Muscle of back (tissue), 11 donors: ENCODE results near the gene RTL10. TPM values are rescaled to one million over a fixed set of nuclear protein-coding genes. Genes with fewer than 3 reads are reported as not detected.

ENCODE experiments used
- DNase-seq, 3 donors: peaks; one replicate each; pipeline versions ENCODE4 v3.0.0 to v3.0.0-alpha.2; 2013
- polyA plus RNA-seq, 10 donors: library from polyadenylated mRNA; unstranded; fragments of 120-200 nt; gene quantifications; one replicate each; pipeline ENCODE4 v1.2.1, GENCODE V29; 2013; ENCODE audit not compliant: insufficient read length in 10 of 10

Gene RTL10
- polyA plus RNA-seq, 10 donors = 8.6 to 15.0 (median 11.3) TPM

GRCh38 chr22:19866665-19867009 lies 12.0 kb upstream of the RTL10 start:
- no peak for DNase-seq

DNA sequence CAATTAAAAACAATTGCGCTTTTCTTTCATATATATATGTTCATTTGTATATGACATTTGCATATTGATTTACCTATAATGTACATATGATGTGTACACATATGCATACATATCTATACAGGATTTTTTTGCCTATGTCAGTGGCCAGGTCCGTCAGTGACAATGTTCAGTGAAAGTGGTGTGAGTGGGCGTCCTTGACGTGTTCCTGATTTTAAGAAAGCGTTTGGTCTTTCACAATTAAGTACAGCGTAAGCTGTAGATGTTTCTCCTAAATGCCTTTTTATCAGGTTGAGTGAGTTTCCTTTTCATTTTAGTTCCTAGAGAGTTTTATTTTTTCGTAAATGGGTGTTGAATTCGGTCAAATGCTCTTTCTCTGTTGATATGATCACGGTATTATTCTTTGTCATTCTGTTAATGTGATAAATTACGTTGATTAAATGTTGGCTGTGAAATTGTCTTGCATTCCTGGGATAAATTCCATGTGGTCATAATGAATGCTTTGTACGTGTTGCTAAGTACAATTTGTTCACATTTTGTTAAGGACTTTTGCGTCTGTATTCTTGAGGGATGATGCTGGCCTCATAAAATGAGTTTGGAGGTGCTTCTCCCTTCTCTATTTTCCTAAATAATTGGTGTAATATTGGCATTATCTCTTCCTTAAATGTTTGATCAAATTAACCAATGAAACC lies 10.6 kb upstream of the RTL10 start:
- no peak for DNase-seq

- DNase-seq = no peak
These were observed 9.9 kb upstream of the RTL10 start for GRCh38 chr22:19864538-19865106.

GRCh38 chr22:19863571-19863970 lies 8.9 kb upstream of the RTL10 start:
- DNase-seq = no peak

- DNase-seq = no peak
These were observed 8.1 kb upstream of the RTL10 start for GRCh38 chr22:19862619-19863246.

DNA sequence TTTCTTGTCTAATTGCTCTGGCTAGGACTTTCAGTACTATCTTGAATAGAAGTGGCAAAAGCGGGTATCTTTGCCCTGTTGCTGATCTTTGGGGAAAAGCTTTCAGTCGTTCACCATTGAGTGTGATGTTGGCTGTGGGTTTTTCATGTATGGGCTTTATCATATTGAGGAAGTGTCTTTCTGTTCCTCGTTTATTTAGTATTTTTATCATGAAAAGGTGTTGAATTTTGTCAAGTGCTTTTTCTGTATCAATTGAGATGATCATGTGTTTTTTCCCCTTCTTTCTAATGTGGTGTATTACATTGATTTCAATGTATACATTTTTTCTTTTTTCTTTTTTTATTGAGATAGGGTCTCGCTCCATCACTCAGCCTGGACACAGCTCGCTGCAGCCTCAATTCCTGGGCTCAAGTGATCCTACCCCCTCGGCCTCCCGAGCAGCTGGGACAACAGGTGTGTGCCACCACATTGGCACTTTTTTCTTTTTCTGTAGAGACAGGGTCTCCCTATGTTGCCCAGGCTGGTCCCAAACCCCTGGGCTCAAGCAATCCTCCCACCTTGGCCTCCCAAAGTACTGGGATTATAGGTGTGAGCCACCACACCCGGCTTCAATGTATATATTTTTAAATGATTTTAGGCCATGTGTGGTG lies 5.3 kb upstream of the RTL10 start:
- no peak for DNase-seq

GRCh38 chr22:19857382-19857781 lies 2.7 kb upstream of the RTL10 start:
- DNase-seq = no peak

GRCh38 chr22:19855504-19856409 lies 1.1 kb upstream of the RTL10 start:
- peak; percentile 35 to 75 (median 40) for DNase-seq

GRCh38 chr22:19853879-19854777 lies 546 bp downstream of the RTL10 start:
- DNase-seq = no peak

- no peak for DNase-seq
These were observed 1.4 kb downstream of the RTL10 start for GRCh38 chr22:19853058-19853878.

GRCh38 chr22:19852177-19852781 lies 2.4 kb downstream of the RTL10 start:
- DNase-seq = no peak

DNA sequence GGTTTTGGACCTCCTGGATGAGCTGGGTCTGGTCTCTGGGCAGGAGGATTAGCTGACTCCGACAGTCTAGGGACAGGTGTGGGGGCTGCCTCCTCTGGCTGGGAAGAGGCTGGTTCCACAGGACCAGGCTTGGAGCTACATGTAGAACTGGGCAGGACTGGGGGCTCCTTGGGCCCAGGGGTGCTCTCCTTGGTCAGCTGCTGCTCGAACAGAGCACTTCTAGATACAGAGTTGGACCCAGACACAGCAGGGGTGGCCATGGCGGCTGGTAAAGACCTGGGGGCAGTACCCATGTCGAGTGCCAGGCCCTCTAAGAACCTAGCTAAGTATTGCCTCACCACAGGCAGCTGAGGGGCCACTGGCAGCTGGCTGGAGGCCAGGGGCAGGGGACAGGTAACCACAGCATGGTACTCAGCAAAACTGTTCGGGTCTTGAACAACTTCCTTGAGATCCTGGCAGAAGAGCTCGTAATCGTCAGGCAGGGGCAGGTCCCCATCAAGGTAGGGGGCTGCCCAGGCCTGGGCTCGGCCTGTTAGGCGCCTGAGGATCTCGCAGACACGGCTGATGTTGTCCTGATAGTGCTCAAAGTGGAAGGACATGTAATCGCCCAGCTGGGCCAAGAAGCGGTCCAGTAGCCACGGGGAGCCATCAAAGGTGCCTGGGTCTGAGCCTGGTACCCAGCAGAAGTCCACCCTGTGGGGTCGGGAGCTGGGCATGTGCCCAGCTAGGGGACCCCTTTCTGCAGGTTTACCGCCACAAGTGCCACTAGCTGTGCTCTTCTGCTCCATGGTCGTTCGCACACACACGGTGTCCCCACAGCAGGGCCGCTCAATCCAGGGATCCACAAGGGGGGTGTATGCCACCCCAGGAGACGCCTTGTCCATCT lies 3.1 kb downstream of the RTL10 start:
- DNase-seq = no peak

DNA sequence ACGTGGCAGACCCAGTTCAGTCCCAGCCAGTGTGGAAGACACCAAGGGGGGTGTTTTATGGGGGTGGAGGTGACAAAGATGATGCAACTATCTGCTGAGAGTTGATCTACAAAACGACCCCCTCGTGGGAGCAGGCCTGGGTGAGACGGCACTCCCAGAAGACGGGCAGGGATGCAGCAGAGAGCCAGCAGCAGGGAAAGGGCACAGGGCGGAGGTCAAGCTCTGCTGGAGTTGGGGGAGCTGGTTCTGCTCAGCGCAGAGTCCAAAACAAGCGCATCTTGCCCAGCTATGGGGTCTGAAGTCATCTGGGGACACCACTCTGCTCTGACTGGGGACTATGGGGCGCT lies 3.9 kb downstream of the RTL10 start:
- no peak for DNase-seq

DNA sequence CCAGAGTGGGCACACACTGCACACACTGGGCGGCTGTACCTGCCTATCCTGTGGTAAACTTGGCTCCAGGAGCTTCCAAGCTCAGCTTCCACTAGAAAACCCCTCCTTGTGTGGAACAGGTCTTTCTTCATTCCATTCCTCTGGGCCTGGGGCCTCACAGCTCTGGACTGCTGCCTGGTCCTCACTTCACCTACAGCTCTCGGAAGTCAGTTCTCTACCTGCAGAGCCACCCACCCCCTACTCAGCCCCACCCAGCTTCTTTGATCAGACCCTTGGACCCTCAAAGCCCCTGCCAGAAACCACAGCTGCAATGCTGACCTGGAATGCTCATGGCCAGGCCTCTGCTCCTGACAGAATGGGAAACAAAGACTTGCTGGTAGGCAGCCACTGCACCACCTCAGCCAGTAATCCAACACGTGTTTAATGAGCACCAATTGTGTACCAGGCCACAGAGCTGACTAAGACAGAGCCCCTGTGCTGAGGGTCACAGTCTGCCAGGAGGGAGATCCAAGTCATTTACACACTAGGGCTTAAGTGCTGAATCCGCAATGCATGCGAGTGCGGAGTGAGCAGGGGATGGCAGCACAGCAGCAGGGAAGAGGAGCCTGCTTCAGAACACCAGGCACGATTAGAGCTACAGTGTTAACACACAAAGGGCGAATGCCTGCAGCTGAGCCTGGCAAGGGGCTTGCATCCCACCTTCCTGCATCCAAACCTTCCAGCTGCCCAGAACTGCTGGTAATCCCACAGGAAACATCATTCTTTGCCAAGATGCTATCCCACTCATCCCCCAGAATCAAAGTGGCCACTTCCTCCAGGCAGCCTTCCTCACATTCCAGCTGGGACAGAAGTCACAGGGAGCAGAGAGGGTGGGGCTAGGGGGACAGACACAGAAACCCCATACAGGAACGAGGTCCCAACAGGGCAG lies 4.6 kb downstream of the RTL10 start:
- no peak for DNase-seq

GRCh38 chr22:19848298-19849224 lies 6.1 kb downstream of the RTL10 start:
- no peak for DNase-seq

GRCh38 chr22:19847345-19847632 lies 7.4 kb downstream of the RTL10 start:
- no peak for DNase-seq
